GM12873 (cell line): ENCODE results near the gene AMPD3.

Experiments
- TF ChIP-seq, protein P1 (sequence below): IDR thresholded peaks from 2 replicates; pipeline ENCODE4 v1.5.1; 2012; ENCODE audit warnings: low read depth, mild to moderate bottlenecking, moderate library complexity, low read length, control low read depth; ENCODE audit not compliant: insufficient read depth; ENCODE audit errors: missing control alignments

The AMPD3 gene

DNA sequence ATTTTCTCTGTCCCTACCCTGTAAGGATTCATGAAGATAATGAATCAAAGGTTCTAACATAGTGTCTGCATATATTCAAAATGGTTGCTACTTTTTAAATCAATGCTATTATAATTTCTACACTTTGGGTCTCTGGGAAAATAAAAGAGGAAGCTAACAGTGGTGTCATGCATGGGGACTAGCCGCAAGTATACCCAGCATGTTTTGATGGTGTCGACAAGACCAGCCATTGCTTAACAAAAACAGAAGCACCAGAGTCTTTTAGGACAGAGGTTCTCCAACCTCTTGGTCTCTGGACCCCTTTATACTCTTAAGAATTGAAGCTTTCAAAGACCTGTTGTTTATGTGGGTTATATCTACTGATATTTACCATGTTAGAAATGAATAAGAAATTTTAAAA, 48.2 kb downstream of the AMPD3 start:
- TF ChIP-seq, protein P1, sequence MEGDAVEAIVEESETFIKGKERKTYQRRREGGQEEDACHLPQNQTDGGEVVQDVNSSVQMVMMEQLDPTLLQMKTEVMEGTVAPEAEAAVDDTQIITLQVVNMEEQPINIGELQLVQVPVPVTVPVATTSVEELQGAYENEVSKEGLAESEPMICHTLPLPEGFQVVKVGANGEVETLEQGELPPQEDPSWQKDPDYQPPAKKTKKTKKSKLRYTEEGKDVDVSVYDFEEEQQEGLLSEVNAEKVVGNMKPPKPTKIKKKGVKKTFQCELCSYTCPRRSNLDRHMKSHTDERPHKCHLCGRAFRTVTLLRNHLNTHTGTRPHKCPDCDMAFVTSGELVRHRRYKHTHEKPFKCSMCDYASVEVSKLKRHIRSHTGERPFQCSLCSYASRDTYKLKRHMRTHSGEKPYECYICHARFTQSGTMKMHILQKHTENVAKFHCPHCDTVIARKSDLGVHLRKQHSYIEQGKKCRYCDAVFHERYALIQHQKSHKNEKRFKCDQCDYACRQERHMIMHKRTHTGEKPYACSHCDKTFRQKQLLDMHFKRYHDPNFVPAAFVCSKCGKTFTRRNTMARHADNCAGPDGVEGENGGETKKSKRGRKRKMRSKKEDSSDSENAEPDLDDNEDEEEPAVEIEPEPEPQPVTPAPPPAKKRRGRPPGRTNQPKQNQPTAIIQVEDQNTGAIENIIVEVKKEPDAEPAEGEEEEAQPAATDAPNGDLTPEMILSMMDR = no peak

DNA sequence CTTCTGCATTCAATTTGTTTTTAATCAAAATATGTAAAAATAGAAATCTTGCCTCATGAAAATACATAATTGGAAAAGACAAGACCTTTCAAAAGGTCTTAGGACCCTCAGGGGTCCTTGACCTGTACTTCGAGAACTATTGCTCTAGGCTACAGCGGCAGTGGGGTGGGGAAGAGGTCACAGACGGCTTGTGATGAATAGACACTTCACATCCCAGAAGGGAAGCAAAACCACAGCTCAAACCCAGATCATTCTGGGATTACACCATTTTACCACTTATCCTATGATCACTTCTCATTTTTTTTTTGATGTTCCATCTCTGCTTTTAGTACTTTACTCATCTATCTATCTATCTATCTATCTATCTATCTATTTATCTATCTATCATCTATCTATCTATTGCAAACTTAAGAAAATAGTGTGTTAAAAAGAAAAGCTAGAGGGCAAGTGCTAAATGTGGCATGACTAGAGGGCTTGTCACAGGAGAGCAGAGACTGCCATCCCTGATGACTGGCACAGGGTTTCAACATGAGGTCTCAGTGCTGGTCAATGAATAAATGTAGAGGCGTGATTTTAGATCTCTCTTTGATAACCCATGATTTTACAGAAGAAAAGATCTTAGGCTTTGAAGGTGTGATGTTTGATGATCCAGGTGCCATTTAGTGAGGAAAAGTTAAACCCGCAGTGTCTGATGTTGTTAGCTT, 48.9 kb downstream of the AMPD3 start:
- TF ChIP-seq, protein P1 = no peak

DNA sequence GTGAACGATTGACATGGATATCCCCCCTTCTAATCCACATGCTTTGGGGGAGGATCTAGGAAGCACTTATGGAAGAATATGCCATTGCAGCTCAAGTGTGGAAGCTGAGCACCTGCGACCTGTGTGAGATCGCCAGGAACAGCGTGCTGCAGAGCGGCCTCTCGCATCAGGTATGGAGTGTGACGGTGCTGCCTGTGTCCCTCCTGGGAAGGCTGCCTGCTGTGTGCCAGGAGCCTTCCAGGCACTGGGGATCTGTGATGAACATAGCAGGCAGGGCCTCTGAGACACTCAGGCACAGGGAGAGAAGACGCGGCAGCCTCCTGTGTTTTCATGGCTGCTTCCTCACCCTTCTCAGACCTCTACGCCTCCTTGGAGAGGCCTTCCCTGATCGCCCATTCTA, 49.4 kb downstream of the AMPD3 start:
- TF ChIP-seq, protein P1 = no peak

DNA sequence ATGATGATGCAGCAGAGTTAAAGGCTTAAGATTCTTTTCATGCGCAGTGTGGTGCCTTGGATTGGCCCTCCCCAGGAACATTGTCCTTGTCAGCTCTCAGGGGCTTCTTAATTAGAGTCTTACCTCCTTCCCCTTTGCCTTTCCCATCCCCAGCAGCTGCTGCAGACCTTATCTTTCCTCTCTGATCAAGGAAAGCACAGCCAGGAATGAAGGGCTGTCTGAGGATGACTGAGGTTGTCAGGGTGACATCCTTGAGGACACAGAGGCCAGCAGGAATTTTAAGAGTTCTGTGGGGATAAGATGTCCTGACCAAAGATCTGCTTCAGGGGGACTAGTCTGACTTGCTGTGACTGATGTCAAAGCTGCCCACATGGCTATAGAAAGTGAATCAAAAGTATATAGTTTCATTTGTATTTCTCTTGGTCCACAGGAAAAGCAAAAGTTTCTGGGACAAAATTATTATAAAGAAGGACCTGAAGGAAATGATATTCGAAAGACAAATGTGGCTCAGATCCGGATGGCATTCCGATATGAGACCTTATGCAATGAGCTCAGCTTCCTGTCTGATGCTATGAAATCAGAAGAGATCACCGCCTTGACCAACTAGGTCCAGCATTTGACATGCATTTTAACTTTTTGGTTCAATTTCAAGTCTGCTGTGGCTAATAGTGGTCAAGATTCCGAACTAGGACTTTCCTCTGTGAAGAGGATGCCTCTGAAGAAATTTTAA, 50.4 kb downstream of the AMPD3 start:
- TF ChIP-seq, protein P1 = no peak

DNA sequence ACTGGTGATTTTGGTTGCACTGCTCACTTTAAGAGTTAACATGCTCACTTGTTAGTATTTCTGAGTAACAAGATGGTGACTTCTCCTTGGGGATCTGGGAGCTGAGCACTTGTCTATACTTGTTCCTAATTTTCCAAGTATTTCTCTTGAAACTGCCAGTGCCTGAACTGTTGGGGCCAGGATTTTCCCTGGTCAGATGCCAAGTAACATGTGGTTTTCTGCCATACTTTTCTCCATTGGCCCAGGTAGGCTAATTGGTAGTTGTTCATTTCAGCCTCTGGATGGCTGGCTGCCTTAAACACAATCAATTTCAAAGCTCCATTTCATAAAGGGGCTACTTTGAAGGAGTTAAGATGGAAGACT, 50.9 kb downstream of the AMPD3 start:
- TF ChIP-seq, protein P1 = no peak

DNA sequence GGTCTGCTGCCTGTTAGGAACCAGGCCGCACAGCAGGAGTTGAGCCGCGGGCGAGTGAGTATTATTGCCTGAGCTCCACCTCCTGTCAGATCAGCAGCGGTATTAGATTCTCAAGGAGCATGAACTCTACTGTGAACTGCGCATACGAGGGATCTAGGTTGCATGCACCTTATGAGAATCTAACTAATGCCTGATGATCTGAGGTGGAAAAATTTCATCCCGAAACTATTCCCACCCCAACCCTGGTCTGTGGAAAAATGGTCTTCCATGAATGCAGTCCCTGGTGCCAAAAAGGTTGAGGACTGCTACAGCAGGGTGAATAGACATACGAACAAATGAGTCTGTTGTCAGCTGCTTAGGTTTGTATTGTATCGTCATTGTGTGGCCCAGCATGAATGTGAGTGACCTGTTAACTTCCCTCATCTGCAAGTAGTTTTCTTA, 56.1 kb downstream of the AMPD3 start:
- TF ChIP-seq, protein P1 = no peak

DNA sequence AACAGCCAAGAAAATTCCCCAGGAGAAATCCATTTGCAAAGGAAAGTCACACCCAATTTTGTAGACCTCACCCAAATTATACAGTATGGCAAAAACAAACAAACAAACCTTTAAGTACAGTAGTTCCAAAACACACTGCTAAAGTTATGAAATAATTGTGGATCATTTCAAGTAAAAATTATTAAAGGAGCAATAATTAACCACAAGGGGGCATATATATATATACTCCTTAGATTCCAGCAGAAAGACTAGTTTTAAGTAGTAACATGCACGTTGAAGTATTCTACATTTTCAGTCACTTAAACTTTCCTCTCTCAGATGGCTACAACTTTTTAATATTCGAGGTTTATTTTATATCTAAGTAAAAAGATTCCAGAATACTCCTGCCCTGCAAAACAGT, 59.1 kb downstream of the AMPD3 start:
- TF ChIP-seq, protein P1 = no peak
